Right lobe of liver (tissue), 4 donors: Measurements from ENCODE around the gene SLC6A18.

Experiments
- CTCF ChIP-seq, 4 donors: fragments of 200-600 bp in 3 of 4; fragments of 450-650 bp in 1 of 4; IDR thresholded peaks; one replicate each; pipeline versions ENCODE4 v1.5.1 to v1.8.0; 2016 to 2022; ENCODE audit warnings: antibody characterized with exemption in 4 of 4, mild to moderate bottlenecking in 2 of 4
- POLR2A ChIP-seq: fragments of 450-650 bp; IDR thresholded peaks from one replicate; pipeline ENCODE4 v1.6.1; 2017; ENCODE audit warnings: antibody characterized with exemption, mild to moderate bottlenecking
- donor health status: DM: no; HTN: no; CAD: no.
- donor health status: DM: no; HTN: no; CAD: no.
- donor health status: DM: no; HTN: yes; CAD: no.

GRCh38 chr5:1218351-1219080 lies 6.7 kb upstream of the SLC6A18 start:
- TF ChIP-seq CTCF (IDR thresholded peaks at IDR 0.05): no peak
- TF ChIP-seq POLR2A: no peak
